Caco-2 (cell line): ENCODE measurements around the gene ELOVL5. TPM values are rescaled to one million over a fixed set of nuclear protein-coding genes. Genes with fewer than 3 reads are reported as not detected.

ENCODE experiments used
- BruUV-seq: library from RNA; stranded (reverse); fragments of 400-500 nt; replicated peaks from 2 replicates; lab custom pipeline; 2021; lab: Mats Ljungman, UMichigan
- CTCF ChIA-PET: fragments of 300-600 bp; sonication (Branson Sonifier 250); formaldehyde crosslinking; loops from one replicate; lab custom pipeline; 2022; ENCODE audit warnings: antibody characterized with exemption; lab: Charles Lee
- POLR2A ChIA-PET: fragments of 300-600 bp; sonication (Branson Sonifier 250); formaldehyde crosslinking; loops from one replicate; lab custom pipeline; 2022; ENCODE audit warnings: antibody characterized with exemption; lab: Charles Lee
- DNase-seq, 2 experiments: peaks; one replicate each; pipeline versions ENCODE4 v3.0.0 to v3.0.0-alpha.2; 2020 to 2022
- H3K27me3 ChIP-seq: replicated peaks from 2 replicates; pipeline ENCODE4 v1.6.0; 2011; ENCODE audit warnings: low read length; ENCODE audit not compliant: control insufficient read depth, insufficient read depth
- H3K36me3 ChIP-seq: 2 replicates; pipeline ENCODE4 v1.5.1; 2011; ENCODE audit warnings: low read length; ENCODE audit not compliant: control insufficient read depth, insufficient read depth
- H3K4me1 ChIP-seq: fragments of 250-450 bp; sonication (Bioruptor Pico); 2 replicates; pipeline ENCODE4 v1.5.1; 2020; ENCODE audit warnings: mild to moderate bottlenecking
- H3K4me3 ChIP-seq: 2 replicates; pipeline ENCODE4 v1.5.1; 2011; ENCODE audit warnings: low read depth, mild to moderate bottlenecking, control low read depth, low read length
- H3K9me3 ChIP-seq: fragments of 250-450 bp; sonication (Bioruptor Pico); 2 replicates; pipeline ENCODE4 v1.5.1; 2020; ENCODE audit warnings: mild to moderate bottlenecking, moderate library complexity
- H3K27ac Mint-ChIP-seq: one replicate; pipeline ENCODE4 v1.8.0; 2022; ENCODE audit warnings: mixed read lengths; ENCODE audit not compliant: unreplicated experiment
- H3K27me3 Mint-ChIP-seq: one replicate; pipeline ENCODE4 v1.8.0; 2022; ENCODE audit warnings: mixed read lengths; ENCODE audit not compliant: insufficient read depth, unreplicated experiment
- H3K36me3 Mint-ChIP-seq: one replicate; pipeline ENCODE4 v1.8.0; 2022; ENCODE audit warnings: mild to moderate bottlenecking, mixed read lengths; ENCODE audit not compliant: insufficient read depth, unreplicated experiment
- H3K4me1 Mint-ChIP-seq: one replicate; pipeline ENCODE4 v1.8.0; 2022; ENCODE audit warnings: low read depth, mixed read lengths; ENCODE audit not compliant: unreplicated experiment
- H3K4me3 Mint-ChIP-seq: one replicate; pipeline ENCODE4 v1.8.0; 2022; ENCODE audit warnings: mild to moderate bottlenecking, moderate library complexity, mixed read lengths; ENCODE audit not compliant: unreplicated experiment
- H3K9me3 Mint-ChIP-seq: one replicate; pipeline ENCODE4 v1.8.0; 2022; ENCODE audit warnings: mixed read lengths; ENCODE audit not compliant: unreplicated experiment
- intact Hi-C: fragments of 100-400 bp; cut with micrococcal nuclease; formaldehyde crosslinking; loops from one replicate; pipeline ENCODE4 v1.10.0; 2022; ENCODE audit not compliant: unreplicated experiment
- total RNA-seq: library from RNA; stranded (reverse); gene quantifications from 2 replicates; pipeline ENCODE4 v1.2.3, GENCODE V29; 2022
- TF ChIP-seq, protein P1 (sequence below), 2 experiments: fragments of 200-600 bp in 1 of 2; IDR thresholded peaks; 1 replicate in 1 of 2; 2 replicates in 1 of 2; pipeline versions ENCODE4 v1.5.1 to v1.8.0; 2011 to 2022; ENCODE audit warnings: antibody characterized with exemption in 1 of 2, control low read depth in 1 of 2, inconsistent platforms in 1 of 2, low read depth in 1 of 2, low read length in 1 of 2, mild to moderate bottlenecking in 1 of 2, moderate library complexity in 1 of 2; ENCODE audit not compliant: insufficient read depth in 1 of 2, severe bottlenecking in 1 of 2, unreplicated experiment in 1 of 2

Gene ELOVL5
- total RNA-seq, 1 experiment from 2014 or later, result 70.4 TPM

DNA sequence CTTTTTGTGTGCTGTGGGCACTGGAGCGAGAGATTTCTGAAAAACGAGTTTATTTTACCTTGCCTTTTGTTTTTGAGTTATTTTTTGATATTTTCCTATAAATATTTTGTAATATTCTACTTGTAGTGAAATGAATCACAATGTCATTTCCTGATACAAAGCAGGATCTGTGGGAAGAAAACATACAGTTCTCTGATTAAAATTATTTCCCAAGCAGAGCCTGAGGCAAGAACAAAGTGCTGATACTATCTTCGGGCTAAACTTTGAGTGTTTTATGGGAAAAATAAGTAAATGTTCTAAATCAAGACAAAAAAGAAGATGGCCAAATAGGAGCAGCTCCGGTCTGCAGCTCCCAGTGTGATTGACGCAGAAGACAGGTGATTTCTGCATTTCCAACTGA lies 33.7 kb upstream of the ELOVL5 start:
- no TSS peak for BruUV-seq
- CTCF ChIA-PET, result no interaction called here
- Histone ChIP-seq H3K36me3 (no peaks in the 10 kb centered on the region), H3K9me3 (no peaks in the 10 kb centered on the region), H3K4me1 (no peaks in the 10 kb centered on the region), H3K27me3 (no peaks in the 10 kb centered on the region), H3K4me3 (no peak overlapping the region)
- H3K9me3 Mint-ChIP-seq, result peaks cover 9% of the 10 kb centered on the region
- TF ChIP-seq, protein P1, sequence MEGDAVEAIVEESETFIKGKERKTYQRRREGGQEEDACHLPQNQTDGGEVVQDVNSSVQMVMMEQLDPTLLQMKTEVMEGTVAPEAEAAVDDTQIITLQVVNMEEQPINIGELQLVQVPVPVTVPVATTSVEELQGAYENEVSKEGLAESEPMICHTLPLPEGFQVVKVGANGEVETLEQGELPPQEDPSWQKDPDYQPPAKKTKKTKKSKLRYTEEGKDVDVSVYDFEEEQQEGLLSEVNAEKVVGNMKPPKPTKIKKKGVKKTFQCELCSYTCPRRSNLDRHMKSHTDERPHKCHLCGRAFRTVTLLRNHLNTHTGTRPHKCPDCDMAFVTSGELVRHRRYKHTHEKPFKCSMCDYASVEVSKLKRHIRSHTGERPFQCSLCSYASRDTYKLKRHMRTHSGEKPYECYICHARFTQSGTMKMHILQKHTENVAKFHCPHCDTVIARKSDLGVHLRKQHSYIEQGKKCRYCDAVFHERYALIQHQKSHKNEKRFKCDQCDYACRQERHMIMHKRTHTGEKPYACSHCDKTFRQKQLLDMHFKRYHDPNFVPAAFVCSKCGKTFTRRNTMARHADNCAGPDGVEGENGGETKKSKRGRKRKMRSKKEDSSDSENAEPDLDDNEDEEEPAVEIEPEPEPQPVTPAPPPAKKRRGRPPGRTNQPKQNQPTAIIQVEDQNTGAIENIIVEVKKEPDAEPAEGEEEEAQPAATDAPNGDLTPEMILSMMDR (IDR thresholded peaks at IDR 0.05; ENCODE audit: insufficient read depth in 1 of 2, low read depth in 1 of 2, low read length in 1 of 2, severe bottlenecking in 1 of 2, unreplicated experiment in 1 of 2), result no peak
- H3K4me3 Mint-ChIP-seq, result no peak overlapping the region
- H3K4me1 Mint-ChIP-seq, result no peaks in the 10 kb centered on the region
- H3K27ac Mint-ChIP-seq, result no peak overlapping the region
- POLR2A ChIA-PET, result no interaction called here
- H3K36me3 Mint-ChIP-seq, result no peaks in the 10 kb centered on the region
- H3K27me3 Mint-ChIP-seq, result peaks cover 4% of the 10 kb centered on the region
- intact Hi-C loops, result no loop called here
- no peak for DNase-seq

DNA sequence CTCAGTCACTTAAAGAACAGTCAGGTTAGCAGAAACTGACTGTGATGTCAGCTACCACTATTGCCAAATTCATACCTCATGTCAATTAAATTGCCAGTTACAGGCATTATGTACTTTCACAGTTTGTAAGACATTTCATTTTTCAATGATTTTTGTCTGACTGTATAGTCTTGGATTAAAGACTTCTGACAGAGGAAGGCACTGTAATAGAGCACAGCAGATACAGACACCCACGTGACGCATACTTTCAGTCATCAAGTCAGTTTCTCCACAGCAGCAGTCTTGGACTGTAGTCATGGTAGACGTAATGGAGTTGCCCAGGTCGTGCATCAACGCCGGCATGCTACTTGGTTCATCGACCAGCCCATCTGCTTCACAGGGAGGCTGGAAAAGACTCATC lies 29.5 kb upstream of the ELOVL5 start:
- intact Hi-C loops, result no loop called here
- Mint-ChIP-seq H3K27ac (no peak overlapping the region), H3K9me3 (no peaks in the 10 kb centered on the region), H3K4me3 (no peak overlapping the region), H3K27me3 (peaks cover 6% of the 10 kb centered on the region), H3K36me3 (no peaks in the 10 kb centered on the region), H3K4me1 (no peaks in the 10 kb centered on the region)
- Histone ChIP-seq H3K4me1 (no peaks in the 10 kb centered on the region), H3K9me3 (no peaks in the 10 kb centered on the region), H3K4me3 (no peak overlapping the region), H3K27me3 (no peaks in the 10 kb centered on the region; the same call in 1 of the 2 replicates), H3K36me3 (no peaks in the 10 kb centered on the region)
- DNase-seq, result no peak
- TF ChIP-seq, protein P1 (IDR thresholded peaks at IDR 0.05; ENCODE audit: insufficient read depth in 1 of 2, low read depth in 1 of 2, low read length in 1 of 2, severe bottlenecking in 1 of 2, unreplicated experiment in 1 of 2), result no peak
- no TSS peak for BruUV-seq
- POLR2A ChIA-PET, result no interaction called here
- CTCF ChIA-PET, result no interaction called here

DNA sequence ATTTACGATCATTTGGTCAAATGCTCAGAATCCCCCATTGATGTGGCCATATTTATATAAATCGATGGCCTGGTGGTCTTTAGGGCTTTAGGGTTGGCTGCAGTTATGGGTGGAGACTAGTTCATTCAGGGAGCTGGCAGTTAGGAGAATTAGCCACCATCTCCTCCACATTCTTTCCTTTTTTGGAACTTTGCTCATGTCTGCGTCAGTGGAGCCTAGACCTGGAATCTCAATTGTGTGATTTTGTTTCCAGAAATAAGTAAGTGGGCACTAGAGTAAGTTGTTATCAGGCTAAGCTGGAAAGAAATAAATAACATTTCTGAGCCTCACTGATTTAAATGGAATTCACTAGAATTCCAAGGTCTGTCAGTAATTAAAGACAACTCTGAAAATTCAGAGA lies 29.0 kb upstream of the ELOVL5 start:
- no peak for DNase-seq
- no peaks in the 10 kb centered on the region for H3K4me1 Mint-ChIP-seq
- ChIA-PET POLR2A (no interaction called here), CTCF (no interaction called here)
- no peak overlapping the region for H3K4me3 ChIP-seq
- H3K27me3 Mint-ChIP-seq, result peaks cover 6% of the 10 kb centered on the region
- no peaks in the 10 kb centered on the region for H3K9me3 ChIP-seq
- TF ChIP-seq, protein P1 (IDR thresholded peaks at IDR 0.05; ENCODE audit: insufficient read depth in 1 of 2, low read depth in 1 of 2, low read length in 1 of 2, severe bottlenecking in 1 of 2, unreplicated experiment in 1 of 2), result no peak
- no peak overlapping the region for H3K4me3 Mint-ChIP-seq
- no peaks in the 10 kb centered on the region; the same call in 1 of the 2 replicates for H3K27me3 ChIP-seq
- no peaks in the 10 kb centered on the region for H3K9me3 Mint-ChIP-seq
- H3K27ac Mint-ChIP-seq, result no peak overlapping the region
- no peaks in the 10 kb centered on the region for H3K4me1 ChIP-seq
- no peaks in the 10 kb centered on the region for H3K36me3 Mint-ChIP-seq
- no TSS peak for BruUV-seq
- H3K36me3 ChIP-seq, result no peaks in the 10 kb centered on the region
- intact Hi-C loops, result no loop called here
